ENCODE measurements around the gene TTC1.

DNA sequence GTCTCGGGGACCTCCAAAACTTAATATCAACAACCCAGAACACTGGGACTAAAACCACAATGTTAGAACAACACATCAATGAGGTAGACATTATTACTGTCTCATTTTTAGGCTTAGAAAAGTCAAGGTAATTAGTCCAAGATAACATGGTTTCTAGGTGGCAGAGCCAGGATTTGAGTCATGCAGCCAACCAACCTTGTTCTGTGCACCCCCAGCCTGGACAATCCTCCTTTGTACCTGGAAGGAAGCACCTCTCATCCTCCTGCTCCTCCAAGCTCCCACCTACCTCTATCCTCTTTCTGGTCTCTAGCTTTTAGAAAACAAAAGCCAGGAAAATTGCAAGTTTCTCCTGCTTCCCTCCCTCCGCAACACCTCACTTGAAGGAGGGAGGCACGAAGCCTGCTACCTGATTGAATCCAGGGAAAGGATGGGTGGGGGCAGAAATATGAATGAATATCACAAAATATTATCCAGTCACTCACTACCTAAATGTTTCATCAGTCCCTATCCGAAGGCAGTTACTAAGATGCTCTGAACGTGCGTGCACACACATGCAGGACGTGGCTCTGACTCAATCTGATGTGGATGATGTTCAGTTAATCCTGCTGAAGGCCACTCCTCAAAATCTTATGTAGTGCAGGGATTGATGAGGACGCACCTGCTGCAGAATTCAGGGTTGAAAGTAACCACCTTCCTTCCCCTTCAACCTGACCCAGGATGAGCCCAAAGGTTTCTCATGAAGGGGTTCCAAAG, 26.3 kb upstream of the TTC1 start:
- TF ChIP-seq NFIC (IDR thresholded peaks at IDR 0.05) = no peak
- no peak for TF ChIP-seq CEBPB (IDR thresholded peaks at IDR 0.05)
- no peak for TF ChIP-seq TAF1 (IDR thresholded peaks at IDR 0.05; ENCODE audit: low read depth)
- no peak for TF ChIP-seq EP300 (IDR thresholded peaks at IDR 0.05; ENCODE audit: borderline replicate concordance)
- TF ChIP-seq, protein P1, sequence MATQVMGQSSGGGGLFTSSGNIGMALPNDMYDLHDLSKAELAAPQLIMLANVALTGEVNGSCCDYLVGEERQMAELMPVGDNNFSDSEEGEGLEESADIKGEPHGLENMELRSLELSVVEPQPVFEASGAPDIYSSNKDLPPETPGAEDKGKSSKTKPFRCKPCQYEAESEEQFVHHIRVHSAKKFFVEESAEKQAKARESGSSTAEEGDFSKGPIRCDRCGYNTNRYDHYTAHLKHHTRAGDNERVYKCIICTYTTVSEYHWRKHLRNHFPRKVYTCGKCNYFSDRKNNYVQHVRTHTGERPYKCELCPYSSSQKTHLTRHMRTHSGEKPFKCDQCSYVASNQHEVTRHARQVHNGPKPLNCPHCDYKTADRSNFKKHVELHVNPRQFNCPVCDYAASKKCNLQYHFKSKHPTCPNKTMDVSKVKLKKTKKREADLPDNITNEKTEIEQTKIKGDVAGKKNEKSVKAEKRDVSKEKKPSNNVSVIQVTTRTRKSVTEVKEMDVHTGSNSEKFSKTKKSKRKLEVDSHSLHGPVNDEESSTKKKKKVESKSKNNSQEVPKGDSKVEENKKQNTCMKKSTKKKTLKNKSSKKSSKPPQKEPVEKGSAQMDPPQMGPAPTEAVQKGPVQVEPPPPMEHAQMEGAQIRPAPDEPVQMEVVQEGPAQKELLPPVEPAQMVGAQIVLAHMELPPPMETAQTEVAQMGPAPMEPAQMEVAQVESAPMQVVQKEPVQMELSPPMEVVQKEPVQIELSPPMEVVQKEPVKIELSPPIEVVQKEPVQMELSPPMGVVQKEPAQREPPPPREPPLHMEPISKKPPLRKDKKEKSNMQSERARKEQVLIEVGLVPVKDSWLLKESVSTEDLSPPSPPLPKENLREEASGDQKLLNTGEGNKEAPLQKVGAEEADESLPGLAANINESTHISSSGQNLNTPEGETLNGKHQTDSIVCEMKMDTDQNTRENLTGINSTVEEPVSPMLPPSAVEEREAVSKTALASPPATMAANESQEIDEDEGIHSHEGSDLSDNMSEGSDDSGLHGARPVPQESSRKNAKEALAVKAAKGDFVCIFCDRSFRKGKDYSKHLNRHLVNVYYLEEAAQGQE (IDR thresholded peaks at IDR 0.05; ENCODE audit: low read depth) = no peak
- TF ChIP-seq, protein P2, sequence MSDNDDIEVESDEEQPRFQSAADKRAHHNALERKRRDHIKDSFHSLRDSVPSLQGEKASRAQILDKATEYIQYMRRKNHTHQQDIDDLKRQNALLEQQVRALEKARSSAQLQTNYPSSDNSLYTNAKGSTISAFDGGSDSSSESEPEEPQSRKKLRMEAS (IDR thresholded peaks at IDR 0.05) = no peak
- no peak for TF ChIP-seq CREB1 (IDR thresholded peaks at IDR 0.05; ENCODE audit: low read depth)
- TF ChIP-seq TEAD4 (IDR thresholded peaks at IDR 0.05) = no peak
- no peak for TF ChIP-seq RAD21 (IDR thresholded peaks at IDR 0.05; ENCODE audit: low read depth)
- TF ChIP-seq ZBTB7A (IDR thresholded peaks at IDR 0.05; ENCODE audit: low read depth) = no peak
- TF ChIP-seq YY1 (IDR thresholded peaks at IDR 0.05; ENCODE audit: low read depth) = no peak
- TF ChIP-seq EGR1 (IDR thresholded peaks at IDR 0.05) = no peak
- no peak for TF ChIP-seq FOXM1 (IDR thresholded peaks at IDR 0.05; ENCODE audit: borderline replicate concordance, low read depth)
